ENCODE results near the gene IGDCC3.

Gene IGDCC3

GRCh38 chr15:65411465-65412071 lies 33.8 kb upstream of the IGDCC3 start:
- no peak overlapping the region for H3K4me3 ChIP-seq (ENCODE audit: low read depth, low read length)
- TF ChIP-seq CTCF (IDR thresholded peaks at IDR 0.05; ENCODE audit: low read depth, low read length): no peak

- TF ChIP-seq CTCF (IDR thresholded peaks at IDR 0.05; ENCODE audit: low read depth, low read length): no peak
- no peak overlapping the region for H3K4me3 ChIP-seq (ENCODE audit: low read depth, low read length)
Measured at GRCh38 chr15:65410972-65411371, 33.2 kb upstream of the IGDCC3 start.

GRCh38 chr15:65410036-65410435 lies 32.2 kb upstream of the IGDCC3 start:
- TF ChIP-seq CTCF (IDR thresholded peaks at IDR 0.05; ENCODE audit: low read depth, low read length): no peak
- H3K4me3 ChIP-seq (ENCODE audit: low read depth, low read length): no peak overlapping the region

GRCh38 chr15:65409036-65409631 lies 31.3 kb upstream of the IGDCC3 start:
- 0 out of 2 replicates have a peak overlapping the region, but pooled peaks have one; percentile 8 for H3K4me3 ChIP-seq (ENCODE audit: low read depth, low read length)
- no peak for TF ChIP-seq CTCF (IDR thresholded peaks at IDR 0.05; ENCODE audit: low read depth, low read length)

- no peak for TF ChIP-seq CTCF (IDR thresholded peaks at IDR 0.05; ENCODE audit: low read depth, low read length)
- H3K4me3 ChIP-seq (ENCODE audit: low read depth, low read length): no peak overlapping the region
Measured at GRCh38 chr15:65408324-65409035, 30.7 kb upstream of the IGDCC3 start.

- no peak overlapping the region for H3K4me3 ChIP-seq (ENCODE audit: low read depth, low read length)
- TF ChIP-seq CTCF (IDR thresholded peaks at IDR 0.05; ENCODE audit: low read depth, low read length): no peak
Measured at GRCh38 chr15:65406424-65407000, 28.7 kb upstream of the IGDCC3 start.
